Activated T-cell treated with anti-CD3 and anti-CD28 coated beads, Interleukin-2, amount 50 U/mL, for 72 hours (primary cell): Measurements from ENCODE around the gene RNF186. TPM values are rescaled to one million over a fixed set of nuclear protein-coding genes. Genes with fewer than 3 reads are reported as not detected.
"Not testable (repeated sequence)": the region's sequence is repeated elsewhere in the genome, so short reads cannot be mapped to it uniquely, and the experiment has no call there.

Experiments used
- ATAC-seq, 2 donors: fragments of 150-1000 bp; cut with Tn5 transposase; replicated peaks in 1 of 2; 2 replicates each; pipeline ENCODE4 v1.10.0; 2021; ENCODE audit warnings: moderate library complexity in 2 of 2, mild to moderate bottlenecking in 1 of 2
- DNase-seq, 2 donors: peaks; one replicate each; pipeline ENCODE4 v3.0.0; 2021 to 2022; ENCODE audit warnings: mixed read lengths in 1 of 2
- H3K27ac Mint-ChIP-seq: one replicate; pipeline ENCODE4 v1.8.0; 2022; ENCODE audit warnings: mild to moderate bottlenecking, moderate library complexity, mixed read lengths
- H3K27me3 Mint-ChIP-seq: one replicate; pipeline ENCODE4 v1.8.0; 2022; ENCODE audit warnings: low read depth, mixed read lengths
- H3K36me3 Mint-ChIP-seq, 2 donors: one replicate each; pipeline ENCODE4 v1.8.0; 2022; ENCODE audit warnings: mixed read lengths in 2 of 2, mild to moderate bottlenecking in 1 of 2; ENCODE audit not compliant: insufficient read depth in 2 of 2
- H3K4me1 Mint-ChIP-seq: one replicate; pipeline ENCODE4 v1.8.0; 2022; ENCODE audit warnings: low read depth, mixed read lengths
- H3K4me3 Mint-ChIP-seq, 2 donors: one replicate each; pipeline ENCODE4 v1.8.0; 2022; ENCODE audit warnings: mild to moderate bottlenecking in 2 of 2, mixed read lengths in 2 of 2, moderate library complexity in 2 of 2
- H3K9me3 Mint-ChIP-seq, 2 donors: one replicate each; pipeline ENCODE4 v1.8.0; 2022; ENCODE audit warnings: mixed read lengths in 2 of 2
- total RNA-seq, 2 donors: library from RNA; stranded (reverse); gene quantifications; one replicate each; pipeline ENCODE4 v1.2.3, GENCODE V29; 2022

The RNF186 gene, protein sequence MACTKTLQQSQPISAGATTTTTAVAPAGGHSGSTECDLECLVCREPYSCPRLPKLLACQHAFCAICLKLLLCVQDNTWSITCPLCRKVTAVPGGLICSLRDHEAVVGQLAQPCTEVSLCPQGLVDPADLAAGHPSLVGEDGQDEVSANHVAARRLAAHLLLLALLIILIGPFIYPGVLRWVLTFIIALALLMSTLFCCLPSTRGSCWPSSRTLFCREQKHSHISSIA
- total RNA-seq, result not detected

DNA sequence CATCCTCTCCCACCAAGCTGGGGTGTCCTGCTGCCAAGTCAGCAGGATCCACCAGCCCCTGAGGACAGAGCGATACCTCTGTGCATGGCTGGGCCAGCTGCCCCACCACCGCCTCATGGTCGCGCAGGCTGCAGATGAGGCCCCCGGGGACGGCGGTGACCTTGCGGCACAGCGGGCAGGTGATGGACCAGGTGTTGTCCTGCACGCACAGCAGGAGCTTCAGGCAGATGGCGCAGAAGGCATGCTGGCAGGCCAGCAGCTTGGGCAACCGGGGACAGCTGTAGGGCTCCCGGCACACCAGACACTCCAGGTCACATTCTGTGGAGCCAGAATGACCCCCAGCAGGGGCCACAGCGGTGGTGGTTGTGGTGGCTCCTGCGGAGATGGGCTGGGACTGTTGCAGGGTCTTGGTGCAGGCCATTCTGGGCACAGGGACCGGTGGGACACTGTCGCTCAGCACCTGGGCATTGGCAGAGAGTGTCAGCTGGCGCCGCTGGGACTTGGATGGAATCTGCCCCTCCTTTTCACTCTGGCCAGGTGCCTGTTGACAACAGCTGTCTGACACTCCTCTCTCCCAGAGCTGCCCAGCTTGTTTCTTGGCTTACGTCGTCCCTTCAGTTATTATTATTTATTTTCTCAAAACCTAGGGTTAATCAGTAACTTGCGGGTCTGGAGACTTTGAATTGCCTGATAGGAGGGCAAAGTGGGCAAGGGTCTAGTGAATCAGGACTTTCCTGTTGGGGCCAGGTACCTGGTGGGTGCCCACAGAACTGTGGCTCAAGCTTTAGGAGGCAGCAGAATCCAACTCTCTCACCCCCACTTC is at the start of gene RNF186:
RNF186 (minus strand) TSS at position 603 of the 823 bp plus-strand sequence; CDS start at position 421, 182 bp downstream.
- no peaks in the 10 kb centered on the region for H3K36me3 Mint-ChIP-seq
- no peaks in the 10 kb centered on the region for H3K9me3 Mint-ChIP-seq
- no peak within 1 kb of the TSS for H3K4me3 Mint-ChIP-seq
- no peak for ATAC-seq
- H3K4me1 Mint-ChIP-seq, result no peaks in the 10 kb centered on the region
- no peak for DNase-seq
- no peak within 1 kb of the TSS for H3K27ac Mint-ChIP-seq
- H3K27me3 Mint-ChIP-seq, result peaks cover 12% of the 10 kb centered on the region

DNA sequence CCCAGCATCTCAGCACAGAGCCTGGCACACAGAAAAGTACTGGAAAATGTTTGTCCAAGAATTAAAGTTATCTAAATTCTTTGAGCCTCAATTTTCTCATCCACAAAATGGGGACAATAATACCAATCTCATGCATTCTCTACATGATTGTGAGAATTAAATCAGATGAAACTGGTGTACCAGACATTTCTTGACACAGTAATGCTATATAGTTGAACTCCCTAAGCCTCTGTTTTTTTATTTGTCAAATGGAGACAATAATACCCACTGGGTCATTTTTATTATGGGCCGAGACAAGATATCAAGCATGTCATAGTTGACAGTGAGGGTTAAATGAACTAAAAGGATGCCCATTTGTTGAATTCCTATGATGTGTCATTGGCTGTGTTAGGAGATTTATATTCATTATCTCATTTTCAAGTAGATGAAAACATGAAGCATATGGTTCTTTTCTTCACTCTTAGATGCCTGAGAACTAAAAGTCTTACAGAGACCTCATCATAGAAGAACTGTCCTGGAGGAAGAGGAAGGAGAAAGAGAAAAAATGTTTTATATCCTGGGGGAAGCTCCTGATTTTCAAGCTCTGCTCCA is 49.6 kb upstream of the RNF186 start:
- Mint-ChIP-seq H3K36me3 (peaks cover 1 to 2% of the 10 kb centered on the region in 2 donors), H3K4me1 (no peaks in the 10 kb centered on the region), H3K9me3 (peaks cover 5 to 6% of the 10 kb centered on the region in 2 donors), H3K4me3 (no peak overlapping the region), H3K27ac (no peak overlapping the region), H3K27me3 (peaks cover 57% of the 10 kb centered on the region)
- DNase-seq, result no peak
- no peak for ATAC-seq

DNA sequence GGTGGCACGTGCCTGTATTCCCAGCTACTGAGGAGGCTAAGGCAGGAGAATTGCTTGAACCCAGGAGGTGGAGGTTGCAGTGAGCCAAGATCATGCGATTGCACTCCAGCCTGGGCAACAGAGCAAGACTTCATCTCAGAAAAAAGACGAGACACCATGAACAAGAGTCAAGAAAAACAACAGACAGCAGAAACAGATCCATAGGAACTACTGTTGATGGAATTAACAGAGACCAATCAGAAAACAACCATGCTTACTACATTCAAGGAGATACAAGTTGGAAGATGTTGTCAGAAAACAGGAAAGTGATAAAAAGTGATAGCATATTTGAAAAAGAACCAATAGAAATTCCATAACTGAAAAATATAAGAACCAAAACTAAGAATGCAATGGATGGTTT is 47.9 kb upstream of the RNF186 start:
- ATAC-seq, result no peak
- no peak overlapping the region for H3K4me3 Mint-ChIP-seq
- DNase-seq, result no peak
- H3K27me3 Mint-ChIP-seq, result peaks cover 54% of the 10 kb centered on the region
- H3K27ac Mint-ChIP-seq, result no peak overlapping the region
- H3K36me3 Mint-ChIP-seq, result peaks cover 1 to 2% of the 10 kb centered on the region in 2 donors
- H3K9me3 Mint-ChIP-seq, result peaks cover 5 to 6% of the 10 kb centered on the region in 2 donors
- H3K4me1 Mint-ChIP-seq, result no peaks in the 10 kb centered on the region

DNA sequence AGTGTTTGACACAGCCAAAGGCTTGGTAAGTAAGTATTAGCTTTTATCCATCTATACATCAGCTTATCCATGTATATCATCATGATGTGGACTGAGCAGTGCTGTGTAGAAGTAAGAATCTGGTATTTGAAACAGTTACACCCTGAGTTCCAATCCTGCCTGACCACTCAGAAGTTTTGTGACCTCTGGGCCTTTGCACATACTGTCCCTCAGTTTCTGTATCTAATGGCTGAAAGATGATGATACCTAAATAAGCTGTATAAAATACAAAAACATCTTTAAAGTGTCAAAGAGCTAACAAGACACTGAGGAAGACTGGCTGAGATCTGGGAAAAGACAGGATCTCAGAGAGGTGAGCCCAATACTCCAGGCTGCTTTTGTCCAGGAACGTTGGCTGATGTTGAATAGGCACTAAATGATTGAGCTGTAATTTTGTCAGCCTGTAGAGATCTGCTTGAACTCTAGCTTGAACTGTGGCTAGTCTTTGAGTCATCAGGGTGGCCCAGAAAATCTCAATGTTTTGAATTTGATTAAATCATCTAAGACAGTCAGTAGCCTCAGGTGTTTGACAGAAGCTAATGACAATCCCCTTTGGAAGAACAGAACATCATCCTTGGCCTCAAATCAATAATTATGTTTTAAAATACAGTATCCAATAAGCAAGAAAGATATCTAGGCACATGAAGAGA is 46.9 kb upstream of the RNF186 start:
- H3K4me1 Mint-ChIP-seq, result no peaks in the 10 kb centered on the region
- no peak overlapping the region for H3K27ac Mint-ChIP-seq
- no peak overlapping the region for H3K4me3 Mint-ChIP-seq
- ATAC-seq, result no peak
- H3K27me3 Mint-ChIP-seq, result peaks cover 45% of the 10 kb centered on the region
- H3K36me3 Mint-ChIP-seq, result peaks cover 1 to 2% of the 10 kb centered on the region in 2 donors
- peaks cover 5 to 6% of the 10 kb centered on the region in 2 donors for H3K9me3 Mint-ChIP-seq
- DNase-seq, result no peak

DNA sequence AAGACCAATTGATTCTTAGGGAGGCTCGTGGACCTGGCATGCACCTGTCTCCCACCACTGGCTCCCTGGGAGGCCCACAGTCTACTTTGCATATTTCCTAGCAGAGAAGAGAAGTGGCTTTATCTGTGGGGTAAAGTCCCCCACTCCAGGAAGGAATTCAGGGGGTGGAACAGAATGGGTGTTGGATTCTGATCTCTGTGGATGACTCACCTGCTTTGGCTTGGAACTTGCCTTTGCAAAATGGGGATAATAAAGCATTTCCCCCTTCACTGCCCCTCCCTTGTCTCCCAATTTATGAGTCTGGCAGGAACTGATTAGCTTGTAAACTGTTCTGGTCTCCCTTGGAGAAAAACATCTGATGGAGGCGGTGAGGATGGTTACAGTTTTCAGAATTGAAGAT is 46.0 kb upstream of the RNF186 start:
- no peak for ATAC-seq
- Mint-ChIP-seq H3K4me1 (no peaks in the 10 kb centered on the region), H3K9me3 (peaks cover 5 to 6% of the 10 kb centered on the region in 2 donors), H3K4me3 (no peak overlapping the region), H3K27ac (no peak overlapping the region), H3K27me3 (peaks cover 38% of the 10 kb centered on the region), H3K36me3 (peaks cover 1 to 2% of the 10 kb centered on the region in 2 donors)
- no peak for DNase-seq

DNA sequence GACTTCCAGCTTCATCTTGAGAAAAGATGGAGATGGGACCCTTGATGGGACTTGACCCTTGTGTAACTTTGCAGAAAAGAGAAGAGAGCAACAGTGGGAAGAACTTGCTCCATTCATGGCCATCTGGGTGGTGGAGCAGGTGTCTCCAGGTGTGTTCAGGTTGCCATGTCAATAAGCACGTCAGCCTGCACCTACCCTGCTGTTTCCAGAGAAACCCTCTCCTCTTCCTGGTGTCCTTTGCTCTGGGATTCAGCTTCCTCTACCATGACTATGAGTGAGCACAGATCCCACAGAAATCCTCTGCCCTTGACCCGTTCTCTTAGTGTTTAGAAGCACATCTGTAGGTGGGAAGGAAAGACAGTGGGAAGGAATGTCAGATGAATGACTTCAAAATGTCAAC is 45.3 kb upstream of the RNF186 start:
- Mint-ChIP-seq H3K27me3 (peaks cover 32% of the 10 kb centered on the region), H3K36me3 (peaks cover 1 to 2% of the 10 kb centered on the region in 2 donors), H3K27ac (no peak overlapping the region), H3K9me3 (peaks cover 5 to 6% of the 10 kb centered on the region in 2 donors), H3K4me3 (no peak overlapping the region), H3K4me1 (no peaks in the 10 kb centered on the region)
- ATAC-seq, result no peak
- DNase-seq, result no peak

DNA sequence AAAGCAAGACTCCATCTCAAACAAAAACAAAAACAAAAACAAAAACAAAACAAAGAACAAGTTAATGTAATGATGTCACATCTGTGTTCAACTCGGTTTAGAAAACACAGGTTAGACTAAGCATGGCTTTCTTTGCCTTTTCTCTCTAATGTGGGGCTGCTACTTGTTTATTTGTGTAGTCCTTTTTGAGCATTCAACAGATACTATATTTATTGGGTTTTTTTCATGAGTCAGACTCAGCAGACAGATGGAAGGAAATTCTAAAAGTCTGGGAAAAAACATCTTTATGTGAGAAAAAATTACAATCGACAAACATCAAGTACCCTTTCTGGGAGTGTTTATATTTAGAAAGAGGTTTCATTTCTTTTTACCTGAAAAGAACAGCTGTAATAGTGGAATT is 44.8 kb upstream of the RNF186 start:
- ATAC-seq, result no peak
- Mint-ChIP-seq H3K9me3 (peaks cover 5 to 6% of the 10 kb centered on the region in 2 donors), H3K27ac (no peak overlapping the region), H3K36me3 (peaks cover 1 to 2% of the 10 kb centered on the region in 2 donors), H3K4me1 (no peaks in the 10 kb centered on the region), H3K27me3 (peaks cover 30% of the 10 kb centered on the region), H3K4me3 (no peak overlapping the region)
- DNase-seq, result no peak

DNA sequence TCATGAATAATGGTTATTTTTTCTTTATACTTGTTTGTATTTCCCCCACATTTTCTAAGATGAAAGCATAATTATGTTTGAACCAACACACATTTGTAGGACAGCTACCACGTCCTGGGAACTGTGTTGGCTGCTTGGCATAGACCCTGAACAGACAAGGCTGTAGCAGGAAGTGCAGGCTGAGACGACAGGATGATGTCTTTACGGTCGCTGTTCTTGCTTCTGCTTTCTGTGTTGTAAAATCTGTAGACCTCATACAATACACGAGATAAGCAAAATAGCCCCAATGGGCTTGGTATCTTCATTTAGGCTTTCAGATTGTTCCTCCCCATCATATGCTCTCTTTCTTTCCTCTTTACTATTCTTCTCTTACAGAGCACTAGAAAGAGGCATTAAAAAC is 43.8 kb upstream of the RNF186 start:
- H3K9me3 Mint-ChIP-seq, result peaks cover 5% of the 10 kb centered on the region in 2 donors
- H3K4me3 Mint-ChIP-seq, result no peak overlapping the region
- H3K36me3 Mint-ChIP-seq, result peaks cover 1 to 2% of the 10 kb centered on the region in 2 donors
- DNase-seq, result no peak
- ATAC-seq, result no peak
- H3K27ac Mint-ChIP-seq, result no peak overlapping the region
- H3K27me3 Mint-ChIP-seq, result peaks cover 26% of the 10 kb centered on the region
- no peaks in the 10 kb centered on the region for H3K4me1 Mint-ChIP-seq

DNA sequence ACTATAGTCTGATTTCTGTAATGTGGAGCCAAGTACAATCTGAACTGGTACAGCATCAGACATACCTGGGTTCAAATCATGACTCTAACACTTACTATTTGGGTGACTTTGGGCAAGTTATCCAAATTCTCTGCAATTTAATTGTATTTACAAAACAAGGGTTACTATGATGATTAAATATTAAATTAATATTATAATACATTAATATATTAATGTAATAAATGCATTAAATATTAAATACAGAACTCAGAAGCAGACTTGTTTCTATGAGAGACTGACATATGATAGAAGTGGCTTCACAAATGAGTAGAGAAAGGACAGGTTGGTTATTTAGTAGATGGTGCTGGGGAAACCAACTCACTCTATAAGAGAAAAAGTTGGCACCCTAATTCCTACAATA is 39.8 kb upstream of the RNF186 start:
- H3K36me3 Mint-ChIP-seq, result no peaks in the 10 kb centered on the region
- H3K4me3 Mint-ChIP-seq, result no peak overlapping the region
- no peaks in the 10 kb centered on the region for H3K9me3 Mint-ChIP-seq
- no peak for DNase-seq
- ATAC-seq, result no peak
- no peaks in the 10 kb centered on the region for H3K4me1 Mint-ChIP-seq
- H3K27me3 Mint-ChIP-seq, result peaks cover 15% of the 10 kb centered on the region
- H3K27ac Mint-ChIP-seq, result no peak overlapping the region

DNA sequence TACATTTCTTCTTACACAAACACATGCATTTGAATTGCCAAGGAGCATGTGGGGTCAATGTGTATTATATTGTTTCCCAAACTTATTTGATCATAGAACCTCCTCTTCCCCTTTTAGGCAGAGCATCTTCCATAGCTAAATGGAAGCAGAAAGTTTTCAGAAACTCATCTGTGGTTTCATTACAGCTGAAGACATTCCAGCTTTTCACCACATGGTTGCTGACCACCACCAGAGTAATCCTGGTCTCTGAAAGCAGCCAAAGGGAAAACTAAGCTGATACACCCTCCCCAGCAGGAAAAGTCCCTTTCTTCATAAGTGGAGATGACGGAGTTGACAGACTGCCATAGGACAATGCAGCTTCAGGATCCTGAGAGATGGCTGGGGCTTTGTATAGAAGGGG is 37.0 kb upstream of the RNF186 start:
- H3K27ac Mint-ChIP-seq, result no peak overlapping the region
- peaks cover 11% of the 10 kb centered on the region for H3K27me3 Mint-ChIP-seq
- H3K4me1 Mint-ChIP-seq, result no peaks in the 10 kb centered on the region
- H3K36me3 Mint-ChIP-seq, result no peaks in the 10 kb centered on the region
- no peaks in the 10 kb centered on the region for H3K9me3 Mint-ChIP-seq
- DNase-seq, result no peak
- ATAC-seq, result no peak
- H3K4me3 Mint-ChIP-seq, result no peak overlapping the region

DNA sequence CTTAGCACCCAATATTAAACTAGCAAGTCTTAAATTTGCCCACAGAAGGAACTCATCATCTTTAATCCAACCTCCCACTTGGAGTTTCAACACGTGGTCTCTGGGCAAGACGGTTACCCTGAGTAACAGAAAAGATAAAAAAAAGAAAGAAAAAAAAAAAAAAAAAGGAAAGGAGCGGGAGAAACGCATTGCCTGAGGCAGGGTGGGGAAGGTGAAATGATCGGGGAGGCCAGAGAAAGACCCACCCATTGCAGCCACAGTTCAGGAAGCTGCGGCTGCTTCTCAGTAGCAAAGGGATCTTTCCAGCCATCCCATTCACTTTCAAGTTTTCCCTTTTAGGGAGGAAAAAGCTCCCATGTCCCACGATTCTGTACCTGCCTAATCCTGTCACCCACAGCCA is 35.1 kb upstream of the RNF186 start:
- no peak for DNase-seq
- no peak for ATAC-seq
- Mint-ChIP-seq H3K4me3 (no peak overlapping the region), H3K4me1 (no peaks in the 10 kb centered on the region), H3K27ac (no peak overlapping the region), H3K36me3 (no peaks in the 10 kb centered on the region), H3K9me3 (no peaks in the 10 kb centered on the region), H3K27me3 (peaks cover 19% of the 10 kb centered on the region)

DNA sequence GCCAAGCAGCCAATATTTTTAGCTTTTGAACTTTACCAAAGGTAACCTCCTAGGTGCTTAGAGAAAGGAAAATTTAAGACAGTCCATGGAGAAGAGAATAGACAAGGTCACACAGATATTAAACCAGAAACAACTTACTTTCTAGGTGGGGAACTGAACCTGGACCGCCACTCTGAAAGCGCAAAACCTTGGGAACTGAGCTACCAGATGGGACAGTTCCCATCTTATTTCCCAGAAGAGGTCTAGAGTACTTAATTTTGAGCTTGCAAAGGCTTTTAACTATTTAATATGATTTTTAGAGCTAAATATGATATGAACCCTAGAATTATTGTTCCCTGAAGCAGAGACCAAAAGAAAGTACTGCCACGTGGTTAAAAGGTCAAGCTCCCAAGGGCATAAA is 34.2 kb upstream of the RNF186 start:
- not testable (repeated sequence) for H3K27ac Mint-ChIP-seq

DNA sequence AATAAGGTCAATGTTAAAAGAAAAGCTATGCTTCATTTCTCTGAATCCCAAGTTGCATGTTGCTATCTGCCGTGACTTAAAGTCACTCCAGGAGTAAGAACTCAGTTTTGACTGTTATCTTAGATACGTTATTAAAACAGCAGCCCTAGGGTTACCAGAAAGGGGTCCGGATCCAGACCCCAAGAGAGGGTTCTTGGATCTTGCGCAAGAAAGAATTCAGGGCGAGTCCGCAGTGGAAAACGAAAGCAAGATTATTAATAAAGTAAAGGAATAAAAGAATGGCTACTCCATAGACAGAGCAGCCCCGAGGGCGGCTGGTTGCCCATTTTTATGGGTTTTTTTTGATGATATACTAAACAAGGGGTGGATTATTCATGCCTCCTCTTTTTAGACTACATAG is 32.3 kb upstream of the RNF186 start:
- ATAC-seq, DNase-seq, H3K36me3 Mint-ChIP-seq, H3K9me3 Mint-ChIP-seq, H3K4me3 Mint-ChIP-seq, H3K27ac Mint-ChIP-seq, H3K4me1 Mint-ChIP-seq: not testable (repeated sequence)
- peaks cover 22% of the 10 kb centered on the region for H3K27me3 Mint-ChIP-seq

More for the DNA sequence above, 34.2 kb upstream of the RNF186 start:
- H3K4me3 Mint-ChIP-seq, H3K36me3 Mint-ChIP-seq, DNase-seq, H3K4me1 Mint-ChIP-seq, ATAC-seq, H3K9me3 Mint-ChIP-seq: not testable (repeated sequence)
- peaks cover 22% of the 10 kb centered on the region for H3K27me3 Mint-ChIP-seq
